HG03354 (cell line): ENCODE data around the gene NPL.

Experiments
- ATAC-seq: cut with Tn5 transposase; IDR thresholded peaks from one replicate; pipeline ENCODE4 v1.9.1; 2021; ENCODE audit warnings: mild to moderate bottlenecking; ENCODE audit not compliant: unreplicated experiment, poor library complexity, severe bottlenecking

NPL gene

DNA sequence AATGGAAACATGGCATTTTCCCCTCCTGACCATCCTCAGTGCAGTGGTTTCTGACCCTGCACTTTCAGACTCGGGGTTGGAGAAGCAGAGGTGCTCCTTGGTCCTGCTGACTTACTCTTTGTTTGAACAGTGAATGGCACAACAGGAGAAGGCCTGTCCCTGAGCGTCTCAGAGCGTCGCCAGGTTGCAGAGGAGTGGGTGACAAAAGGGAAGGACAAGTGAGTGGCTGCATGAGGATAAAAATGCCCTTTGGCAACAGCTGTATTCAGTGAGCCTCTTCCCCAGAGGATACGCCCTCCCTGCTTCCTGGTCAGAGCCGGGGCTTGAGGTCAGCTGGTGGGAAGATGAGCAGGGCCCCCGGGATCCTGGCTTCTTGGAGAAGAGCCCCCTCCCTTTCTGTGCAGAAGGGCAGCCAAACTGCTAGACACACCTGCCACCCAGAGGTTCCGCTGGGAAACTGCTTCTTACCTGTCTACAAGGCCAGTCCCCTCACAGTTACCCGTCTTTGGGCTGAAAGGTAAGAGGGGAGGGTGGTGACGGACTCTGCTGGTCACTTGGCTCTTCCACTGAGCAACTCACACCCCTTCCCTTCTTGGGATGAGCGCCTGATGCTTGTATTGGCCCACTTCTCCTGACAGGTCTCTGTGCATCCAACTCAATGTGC, 16.6 kb downstream of the NPL start:
- ATAC-seq = no peak

DNA sequence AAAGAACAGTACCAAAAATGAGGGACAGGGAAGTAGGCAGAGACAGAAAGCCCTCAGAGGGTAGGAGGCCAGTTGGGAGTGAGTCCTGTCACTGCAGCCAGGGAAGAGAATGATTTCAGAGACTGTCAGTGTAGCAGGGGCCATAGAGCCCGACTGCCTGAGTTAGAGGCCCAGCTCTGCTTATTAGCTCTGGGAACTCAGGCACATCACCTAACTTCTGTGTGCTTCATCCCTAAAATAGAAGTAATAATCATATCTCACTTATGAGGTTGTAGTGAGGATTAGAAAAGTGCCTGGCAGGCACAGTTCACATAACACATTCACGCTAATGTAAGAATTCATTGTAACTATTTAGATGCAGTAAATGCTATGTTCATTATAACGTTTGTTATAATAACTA, 18.3 kb downstream of the NPL start:
- ATAC-seq = no peak

DNA sequence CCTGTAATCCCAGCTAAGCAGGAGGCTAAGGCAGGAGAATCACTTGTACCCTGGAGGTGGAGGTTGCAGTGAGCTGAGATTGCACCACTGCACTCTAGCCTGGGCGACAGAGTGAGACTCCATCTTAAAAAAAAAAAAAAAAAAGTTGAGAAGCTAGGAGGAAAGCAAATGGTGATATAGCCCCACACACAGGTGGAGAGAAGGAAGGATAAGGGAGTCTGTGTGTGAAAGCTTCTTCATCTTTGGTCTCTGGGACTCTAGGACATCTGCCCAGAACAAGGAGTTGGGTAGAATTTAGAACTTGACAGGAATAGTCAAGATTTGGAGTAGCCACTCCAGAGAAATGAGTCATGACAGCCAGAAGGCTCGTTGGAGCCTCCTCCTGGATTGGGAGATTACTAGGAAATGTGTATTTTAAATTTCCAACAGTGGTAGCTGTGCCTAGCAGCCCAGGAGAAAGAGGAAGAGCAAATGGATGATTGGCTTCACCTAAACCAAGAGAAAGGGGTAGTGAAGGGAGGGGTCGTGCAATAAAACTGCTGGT, 19.9 kb downstream of the NPL start:
- ATAC-seq = no peak

DNA sequence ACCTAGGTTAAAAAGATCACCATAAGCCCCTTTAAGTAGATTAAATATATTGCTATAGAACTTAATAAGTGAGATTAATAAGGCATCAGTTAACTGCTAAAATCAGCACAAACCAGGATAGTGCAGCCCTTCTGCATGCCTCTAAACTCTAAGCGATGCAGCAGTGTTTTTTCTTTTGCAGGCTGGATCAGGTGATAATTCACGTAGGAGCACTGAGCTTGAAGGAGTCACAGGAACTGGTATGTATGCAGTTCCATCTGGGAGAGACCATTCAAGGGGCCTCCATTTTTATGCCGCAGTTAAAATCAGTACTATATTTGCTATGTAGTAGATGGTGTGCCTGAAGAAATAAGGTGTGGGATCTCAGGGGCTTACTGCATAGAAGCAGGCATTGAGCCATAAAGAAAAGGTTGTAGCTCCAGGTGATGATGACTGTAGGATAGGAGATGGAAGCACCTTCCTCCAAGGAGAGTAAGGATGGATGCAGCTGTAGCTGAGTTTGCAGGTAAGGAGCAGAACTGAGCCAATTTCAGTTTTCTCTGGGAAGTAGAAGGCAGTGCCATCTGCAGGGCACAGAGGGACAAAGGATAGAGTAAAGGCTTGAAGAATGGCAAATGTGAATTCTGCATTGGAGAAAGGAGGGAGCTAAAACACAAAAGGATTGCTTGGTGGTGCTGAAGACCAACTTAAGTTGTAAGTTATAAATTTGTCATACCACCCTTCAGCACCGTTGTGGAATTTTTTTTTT, 22.6 kb downstream of the NPL start:
- no peak for ATAC-seq

DNA sequence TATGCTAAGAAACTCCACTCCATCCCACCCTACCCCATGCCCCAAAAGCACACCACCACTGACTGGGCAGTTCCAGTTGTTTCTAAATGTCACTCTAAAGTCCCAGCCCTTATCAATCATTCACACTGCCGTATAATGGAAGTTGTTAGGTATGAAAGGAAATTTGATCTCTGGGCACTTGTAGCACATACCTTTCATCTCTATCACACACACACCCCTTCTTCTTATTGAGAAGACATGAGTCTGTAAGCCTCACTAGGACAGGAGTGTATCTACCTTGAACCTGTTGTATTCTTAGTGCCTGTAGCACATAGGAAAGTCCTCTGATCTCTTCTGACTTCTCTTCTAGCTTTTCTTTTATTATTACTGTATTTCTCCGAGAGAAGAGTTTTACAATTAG, 27.3 kb downstream of the NPL start:
- no peak for ATAC-seq

DNA sequence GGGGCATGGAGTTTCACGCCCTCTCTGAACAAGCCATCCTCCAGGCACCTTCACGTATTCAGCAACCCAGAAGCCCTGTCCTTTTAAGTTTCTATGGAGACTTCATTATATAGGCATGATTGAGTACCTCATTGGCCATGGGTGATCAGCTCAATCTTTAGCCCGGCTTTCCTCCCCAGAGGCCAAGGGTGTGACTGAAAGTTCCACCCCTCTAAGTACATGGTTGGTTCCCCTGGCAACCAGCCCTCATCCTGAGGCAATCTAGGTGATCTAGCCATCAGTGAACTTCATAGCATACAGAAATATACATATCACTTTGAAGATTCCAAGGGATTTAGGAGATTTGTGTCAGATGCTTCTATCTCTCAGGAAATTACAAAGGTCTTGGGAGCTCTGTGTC, 28.2 kb downstream of the NPL start:
- ATAC-seq = no peak

DNA sequence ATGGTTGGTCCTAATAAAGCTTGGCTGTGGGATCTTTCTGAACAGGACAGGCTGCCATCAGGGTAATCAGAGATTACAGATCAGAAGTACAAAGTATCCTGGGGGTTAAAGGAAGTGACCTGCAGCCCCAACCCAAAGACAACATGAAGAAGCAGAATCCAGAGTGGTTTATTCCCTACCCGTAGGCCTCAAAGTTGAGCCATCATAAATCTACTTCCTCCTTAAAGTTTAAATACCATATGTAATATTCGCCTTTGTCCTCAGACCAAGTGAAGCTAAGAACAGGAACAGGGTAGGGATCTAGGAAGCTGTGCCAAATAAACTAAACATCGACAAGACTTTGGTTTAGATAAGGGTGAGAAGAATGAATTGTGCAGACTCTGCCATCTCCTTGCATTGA, 33.6 kb downstream of the NPL start:
- ATAC-seq = no peak

DNA sequence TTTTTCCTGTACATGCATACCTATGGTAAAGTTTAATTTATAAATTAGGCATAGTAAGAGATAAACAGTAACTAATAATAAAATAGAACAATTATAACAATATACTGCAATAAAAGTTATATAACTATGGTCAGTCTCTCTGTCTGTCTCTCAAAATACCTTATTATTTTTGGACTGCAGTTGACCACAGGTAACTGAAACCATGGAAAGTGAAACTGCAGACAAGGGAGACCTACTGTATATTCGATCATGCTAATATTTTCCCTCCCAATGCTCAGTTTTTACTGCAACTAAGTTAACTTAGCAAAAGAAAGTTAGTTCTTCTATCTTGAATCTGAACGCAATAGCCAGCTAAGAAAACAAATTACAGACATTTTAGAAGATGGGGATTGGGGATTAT, 37.3 kb downstream of the NPL start:
- no peak for ATAC-seq

DNA sequence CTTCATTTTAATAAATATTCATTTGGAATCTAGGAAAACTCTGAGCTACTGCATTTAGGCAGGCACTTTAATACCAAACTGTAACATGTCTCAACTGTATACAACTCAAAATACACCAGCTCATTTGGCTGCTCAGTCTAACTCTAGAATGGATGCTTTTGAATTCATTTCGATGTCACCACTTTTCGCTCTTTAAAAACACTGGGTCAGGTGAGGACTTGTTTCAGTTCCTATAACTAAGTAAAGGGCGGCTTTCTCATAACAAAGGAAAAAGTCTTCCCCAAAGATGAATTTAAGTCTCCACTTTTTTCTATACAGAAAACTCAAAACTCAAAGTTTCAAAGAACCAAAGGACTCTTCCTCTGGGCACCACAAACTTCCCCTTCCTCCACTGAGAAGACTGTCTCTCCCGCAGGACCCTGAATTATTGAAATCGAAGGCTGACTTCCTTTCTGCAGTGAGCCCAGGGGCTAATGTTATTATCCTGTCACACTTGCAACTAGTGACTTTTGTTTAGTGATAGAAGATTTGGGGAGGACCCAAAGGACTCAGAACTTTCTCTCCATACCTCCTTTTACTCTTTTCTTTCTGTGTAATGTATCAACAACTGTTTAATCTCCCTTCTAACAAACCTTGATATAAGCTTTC, 39.8 kb downstream of the NPL start:
- peak; percentile 62 for ATAC-seq

DNA sequence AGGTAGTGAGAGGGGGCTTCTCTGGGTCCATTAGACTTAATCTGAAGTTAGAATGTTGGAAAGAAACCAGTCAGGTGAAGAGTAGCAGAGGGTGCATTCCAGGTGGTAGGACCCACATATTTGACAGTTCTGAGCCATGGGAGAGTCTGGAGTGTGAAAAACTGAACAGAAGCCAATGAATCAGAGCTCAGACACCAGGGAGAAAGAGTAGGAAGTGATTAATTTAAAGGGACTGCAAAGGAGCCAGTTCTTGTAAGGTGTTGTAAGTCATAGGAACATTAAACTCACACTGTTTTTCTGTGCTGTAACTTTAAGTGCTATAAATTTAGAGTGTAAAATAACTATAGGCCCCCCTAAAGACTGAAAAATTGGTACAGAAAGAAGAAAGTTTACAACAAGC, 43.7 kb downstream of the NPL start:
- no peak for ATAC-seq

DNA sequence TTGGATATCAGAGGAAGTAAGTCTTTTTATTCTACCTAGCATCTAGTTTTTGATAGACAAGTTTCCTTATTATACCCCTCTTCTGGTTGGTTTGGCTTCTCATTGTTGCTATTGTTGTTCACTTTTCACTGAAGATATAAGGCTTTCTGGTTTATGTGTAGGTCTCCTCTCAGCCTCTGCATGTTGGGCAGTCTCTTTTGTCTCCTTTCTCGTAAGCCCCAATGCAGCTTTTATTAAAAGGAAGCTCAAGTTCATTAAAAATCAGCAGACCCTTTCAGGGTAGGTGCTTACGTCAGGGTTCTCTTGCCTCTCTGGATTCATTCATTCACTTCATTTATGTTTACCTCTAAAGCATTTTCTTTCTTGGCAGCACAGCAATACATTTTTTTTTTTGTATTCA, 44.8 kb downstream of the NPL start:
- ATAC-seq = no peak

DNA sequence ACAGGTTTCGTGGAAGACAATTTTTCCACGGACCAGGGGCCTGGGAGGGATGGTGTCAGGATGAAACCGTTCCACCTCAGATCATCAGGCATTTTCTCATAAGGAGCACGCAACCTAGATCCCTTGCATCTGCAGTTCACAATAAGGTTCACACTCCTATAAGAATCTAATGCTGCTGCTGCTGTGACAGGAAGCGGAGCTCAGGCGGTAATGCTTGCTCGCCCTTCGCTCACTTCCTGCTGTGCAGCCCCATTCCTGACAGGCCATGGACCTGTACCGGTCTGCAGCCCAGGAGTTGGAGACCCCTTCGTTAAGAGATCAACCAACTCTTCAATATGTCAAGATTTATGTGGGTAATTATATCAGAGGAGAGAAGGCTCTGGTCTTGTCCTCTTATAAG, 46.2 kb downstream of the NPL start:
- ATAC-seq = no peak

DNA sequence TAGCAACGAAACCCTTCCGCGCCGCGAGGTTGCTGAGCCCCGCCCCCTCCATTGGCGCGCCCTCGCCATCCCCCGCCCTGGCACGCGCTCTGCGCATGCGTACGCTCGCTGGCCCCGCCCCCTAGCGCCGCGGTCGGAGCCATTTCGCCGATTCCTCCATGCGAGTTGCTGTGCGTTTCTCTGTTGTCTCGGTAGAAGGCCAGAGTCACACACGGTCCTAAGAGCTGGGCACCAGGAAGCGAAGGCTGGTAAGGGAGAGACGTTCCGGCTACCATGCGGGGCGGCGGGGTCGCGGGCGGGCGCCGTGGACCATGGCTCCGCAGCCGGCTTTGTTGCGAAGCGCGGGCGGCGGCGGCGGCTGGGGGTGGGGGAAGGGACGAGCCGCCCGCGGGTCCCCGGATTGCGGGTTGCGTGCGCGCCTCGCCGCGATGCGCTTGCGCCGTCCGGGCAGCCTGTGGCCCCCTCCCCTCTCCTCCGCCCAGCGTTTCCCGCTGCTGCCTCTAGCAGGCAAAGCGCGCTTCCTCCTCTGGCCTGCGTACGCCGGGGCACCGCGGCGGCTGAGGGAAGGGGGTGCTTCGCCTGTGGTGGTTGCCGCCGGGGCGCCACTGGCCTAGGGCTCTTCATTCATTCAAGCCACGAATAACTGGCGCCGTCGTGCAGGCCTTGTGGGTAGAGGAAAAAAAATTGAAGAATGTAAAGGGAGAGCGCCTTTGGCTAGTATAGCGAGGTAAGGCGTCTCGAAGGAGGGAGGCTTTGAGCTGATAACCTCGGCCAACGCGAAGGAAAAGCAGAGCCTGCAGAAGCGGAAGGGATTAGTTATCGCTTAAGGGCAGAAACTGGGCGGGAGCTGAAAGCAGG, 49.9 kb downstream of the NPL start, which contains the start of gene DHX9:
DHX9 (plus strand) TSS at position 139 of the 858 bp plus-strand sequence. CDS start 3,220 bp downstream, outside the sequence.
- peak; percentile 89 for ATAC-seq

DNA sequence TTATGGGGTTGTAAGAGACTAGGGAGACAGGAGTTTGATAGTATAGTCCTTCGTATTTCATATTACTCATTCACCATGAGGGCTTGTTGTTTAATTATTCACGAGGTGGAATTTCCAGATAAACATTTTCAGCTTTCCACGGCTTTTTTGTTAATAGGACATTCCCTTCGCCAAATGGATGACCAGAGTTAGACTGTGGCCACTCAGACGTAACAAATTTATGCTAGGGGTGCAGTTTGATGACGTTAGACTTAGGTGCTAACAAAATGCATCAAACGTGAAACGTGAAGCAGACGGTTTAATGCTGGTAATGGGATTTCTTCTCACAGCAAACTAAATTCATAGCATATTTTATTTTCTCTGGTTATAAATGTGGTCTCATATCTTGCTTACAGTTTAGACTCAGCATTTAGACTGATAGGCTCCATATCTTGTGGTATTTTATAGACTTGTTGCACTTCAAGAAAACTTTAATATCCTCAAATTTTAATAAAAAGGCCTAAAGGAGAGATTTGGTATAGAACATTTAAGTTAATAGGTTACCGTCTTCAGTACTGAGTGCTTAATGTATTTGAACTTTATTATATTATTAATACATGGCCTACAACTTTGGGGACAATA, 51.9 kb downstream of the NPL start:
- no peak for ATAC-seq

DNA sequence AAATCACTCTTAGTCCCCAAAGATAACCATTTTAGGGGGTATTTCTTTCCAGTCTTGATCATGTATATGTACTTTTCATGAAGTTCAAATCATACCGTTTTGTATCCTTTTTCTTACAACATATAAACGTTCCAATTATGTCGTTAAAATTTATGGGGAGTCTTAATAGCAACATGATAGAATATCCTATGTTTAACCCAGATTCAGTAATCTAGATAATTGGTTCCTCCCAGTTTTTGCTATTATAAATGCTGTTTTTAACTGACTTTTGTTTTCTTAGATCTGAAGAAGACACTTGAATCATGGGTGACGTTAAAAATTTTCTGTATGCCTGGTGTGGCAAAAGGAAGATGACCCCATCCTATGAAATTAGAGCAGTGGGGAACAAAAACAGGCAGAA, 52.7 kb downstream of the NPL start:
- no peak for ATAC-seq

DNA sequence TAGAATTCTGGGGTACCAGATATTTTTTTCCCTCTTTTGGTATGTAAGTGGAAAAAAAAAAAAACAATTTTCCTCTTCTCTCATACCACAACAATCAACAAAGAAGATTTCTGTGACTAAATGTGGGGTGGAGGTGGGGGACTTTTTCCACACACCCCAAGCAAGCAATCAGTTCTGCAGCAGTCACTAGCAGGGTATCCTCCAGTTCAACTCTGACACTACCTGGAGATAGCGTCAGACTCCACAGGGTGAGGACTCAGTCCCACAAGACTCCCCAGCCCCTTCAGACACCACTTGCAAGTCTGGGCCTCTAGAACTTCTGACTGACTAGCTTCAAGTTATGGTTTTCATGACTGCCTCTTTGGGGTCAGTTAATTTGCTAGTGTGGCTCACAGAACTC, 55.8 kb downstream of the NPL start:
- no peak for ATAC-seq

DNA sequence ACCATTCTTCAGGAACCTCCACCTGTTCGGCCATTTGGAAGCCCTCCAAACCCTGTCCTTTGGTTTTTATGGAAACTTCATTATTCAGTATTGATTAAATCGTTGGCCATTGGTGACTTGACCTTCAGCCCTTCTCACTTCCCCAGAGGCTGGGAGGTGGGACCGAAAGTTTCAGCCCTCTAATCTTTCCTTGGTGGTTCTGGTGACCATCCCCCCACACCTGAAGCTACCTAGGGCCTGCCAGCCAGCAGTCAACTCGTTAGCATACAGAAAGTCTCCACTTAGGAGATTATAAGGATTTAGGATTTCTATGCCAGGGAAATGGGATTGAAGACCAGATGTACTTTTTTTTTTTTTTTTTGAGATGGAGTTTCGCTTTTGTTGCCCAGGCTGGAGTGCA, 56.3 kb downstream of the NPL start:
- ATAC-seq = no peak

DNA sequence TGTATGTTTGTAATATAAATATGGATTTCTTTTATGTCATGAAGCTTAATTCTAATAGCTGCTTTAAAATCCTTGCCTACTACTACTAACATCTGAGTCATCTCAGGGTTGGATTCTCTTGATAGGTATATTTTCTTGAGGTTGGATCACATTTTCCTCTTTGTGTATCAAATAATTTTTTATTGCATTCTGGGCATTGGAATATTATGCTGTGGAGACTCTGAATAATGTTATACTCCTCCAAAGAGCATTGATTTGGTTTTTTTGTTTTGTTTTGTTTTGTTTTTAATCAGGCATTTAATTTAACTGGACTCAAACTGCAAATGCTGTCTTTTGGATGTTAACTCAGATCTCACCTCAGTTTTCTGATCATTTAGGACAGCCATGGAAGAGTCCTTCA, 57.5 kb downstream of the NPL start:
- ATAC-seq = no peak

DNA sequence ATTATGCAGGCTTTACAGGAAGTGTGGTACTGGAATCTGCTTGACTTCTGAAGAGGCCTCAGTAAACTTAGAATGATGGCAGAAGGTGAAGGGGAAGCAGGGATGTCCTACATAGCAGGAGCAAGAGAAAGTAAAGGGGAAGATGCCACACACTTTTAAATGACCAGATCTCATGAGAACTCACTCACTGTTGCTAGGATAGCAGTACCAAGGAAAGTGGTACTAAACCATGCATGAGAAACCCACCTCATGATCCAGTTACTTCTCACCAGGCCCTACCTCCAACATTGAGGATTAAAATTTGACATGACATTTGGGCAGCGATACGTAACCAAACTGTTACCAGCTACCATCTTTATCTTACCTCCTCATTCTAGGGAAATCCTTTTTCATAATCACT, 59.2 kb downstream of the NPL start:
- no peak for ATAC-seq

DNA sequence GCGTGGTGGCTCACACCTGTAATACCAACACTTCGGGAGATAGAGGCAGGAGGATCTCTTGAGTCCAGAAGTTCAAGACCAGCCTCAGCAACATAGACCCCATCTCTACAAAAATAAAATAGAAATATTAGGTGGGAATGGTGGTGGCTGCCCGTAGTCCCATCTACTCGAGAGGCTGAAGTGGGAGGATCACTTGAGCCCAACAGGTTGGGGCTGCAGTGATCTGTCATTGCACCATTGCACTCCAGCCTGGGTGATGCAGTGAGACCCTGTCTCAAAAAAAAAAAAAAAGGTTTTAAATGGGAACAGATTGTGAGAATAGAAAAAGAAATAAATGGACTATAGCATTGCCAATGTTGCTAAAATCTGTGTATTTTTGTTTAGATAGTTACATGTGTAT, 60.7 kb downstream of the NPL start:
- no peak for ATAC-seq
